Body of pancreas (tissue), 4 donors: ENCODE data around the gene GAMT.

Experiments
- CTCF ChIP-seq, 7 experiments: fragments of 450-650 bp in 4 of 7; fragments of 200-600 bp in 3 of 7; sonication (generic) in 3 of 7; IDR thresholded peaks; one replicate each; pipeline ENCODE4 v1.5.1; 2016 to 2019; ENCODE audit warnings: antibody characterized with exemption in 7 of 7
- POLR2A ChIP-seq, 3 donors: fragments of 450-650 bp; IDR thresholded peaks; one replicate each; pipeline ENCODE4 v1.6.1; 2016; ENCODE audit warnings: antibody characterized with exemption in 3 of 3, mild to moderate bottlenecking in 2 of 3

DNA sequence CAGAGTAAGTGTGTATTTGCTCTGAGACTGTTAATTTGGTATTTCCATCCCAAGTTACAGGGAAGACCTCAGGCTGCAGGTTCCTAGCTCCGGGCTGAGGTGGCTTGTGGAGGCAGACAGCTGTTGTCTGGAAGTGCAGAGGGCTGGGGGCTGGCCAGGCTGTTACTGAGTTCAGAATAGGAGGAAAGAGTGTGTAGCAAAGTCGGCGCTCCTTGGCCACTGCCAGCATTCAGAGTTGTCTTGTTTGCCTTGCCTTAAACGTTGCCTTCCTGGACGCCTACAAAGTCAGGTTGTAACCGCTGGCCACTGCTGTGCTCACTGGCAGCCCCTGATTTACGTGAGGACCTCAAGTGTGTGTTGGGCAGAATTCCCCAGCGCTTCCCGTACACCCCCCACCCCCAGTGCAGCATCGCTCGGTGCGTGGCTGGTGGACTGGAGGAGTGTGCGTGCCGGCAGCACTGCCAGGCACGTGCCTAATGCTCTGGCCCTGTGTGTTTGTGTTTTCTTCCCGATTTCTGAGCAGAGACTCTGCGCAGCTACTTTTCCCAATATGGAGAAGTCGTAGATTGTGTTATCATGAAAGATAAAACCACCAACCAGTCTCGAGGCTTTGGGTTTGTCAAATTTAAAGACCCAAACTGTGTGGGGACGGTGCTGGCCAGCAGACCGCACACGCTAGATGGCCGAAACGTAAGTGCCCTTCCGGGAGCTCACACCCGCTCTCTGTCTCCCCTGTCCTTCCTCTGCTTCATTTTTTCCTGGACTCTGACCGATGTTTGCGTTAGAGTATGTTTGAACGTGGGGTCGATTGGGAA is 16.5 kb upstream of the GAMT start:
- TF ChIP-seq POLR2A (IDR thresholded peaks at IDR 0.05) (no peak), CTCF (IDR thresholded peaks at IDR 0.05) (no peak)
